ENCODE measurements around the gene ZNF644. TPM values are rescaled to one million over a fixed set of nuclear protein-coding genes. Genes with fewer than 3 reads are reported as not detected.

ZNF644 gene
- total RNA-seq, result 40.1 and 60.2 TPM in 2 replicates

DNA sequence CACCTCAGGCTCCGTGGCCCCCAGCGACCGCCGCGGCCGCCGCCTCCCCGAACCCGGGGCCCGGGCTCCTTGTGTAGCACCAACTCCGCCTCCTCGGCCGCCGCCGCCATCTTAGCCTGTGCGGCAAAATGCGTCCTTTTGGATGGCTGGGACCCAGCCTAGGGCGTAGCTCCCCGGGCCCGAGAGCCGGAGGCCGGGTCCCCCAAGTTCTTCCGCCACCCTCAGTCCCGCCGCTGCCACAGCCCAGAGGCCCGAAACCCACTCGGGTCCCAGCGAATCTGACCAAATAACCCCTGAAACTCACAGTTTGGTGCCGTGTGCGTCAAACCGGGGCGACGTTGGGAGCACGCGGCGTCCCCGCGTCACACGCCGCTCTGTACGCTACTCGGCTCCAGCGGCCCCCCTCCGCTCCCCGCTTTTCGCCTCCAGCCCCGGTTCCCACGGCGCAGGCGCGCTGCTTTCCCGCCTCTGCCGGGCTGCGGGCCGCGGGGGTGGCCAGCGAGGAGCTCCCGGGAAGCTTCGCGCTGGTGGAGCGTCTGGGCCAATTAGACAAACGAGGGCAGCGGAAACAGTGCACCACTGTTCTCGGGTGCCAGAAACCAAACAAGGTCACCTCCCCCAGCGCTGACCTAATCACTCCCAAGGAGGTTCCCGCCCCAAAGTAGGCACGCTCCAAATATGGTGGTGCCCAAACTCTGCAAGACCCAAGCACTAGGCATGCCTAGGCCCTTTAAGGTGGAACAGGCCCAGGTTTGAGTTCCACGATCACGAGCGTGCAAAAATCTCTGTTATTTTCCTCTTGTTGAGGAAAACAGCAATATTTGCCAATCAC lies at the start of gene ZNF644:
ZNF644 (minus strand) TSS at position 350 of the 832 bp plus-strand sequence. CDS start 39,682 bp downstream, outside the sequence.

